Osteocyte (in vitro differentiated cells): Measurements from ENCODE around the gene GNA15. TPM values are rescaled to one million over a fixed set of nuclear protein-coding genes. Genes with fewer than 3 reads are reported as not detected.

Source experiments
- DNase-seq: peaks from one replicate; pipeline ENCODE4 v3.0.0; 2021; ENCODE audit warnings: mixed read lengths; ENCODE audit not compliant: unreplicated experiment; ENCODE audit errors: extremely low spot score
- H3K27ac Mint-ChIP-seq: one replicate; pipeline ENCODE4 v1.8.0; 2021; ENCODE audit warnings: mild to moderate bottlenecking, mixed read lengths; ENCODE audit not compliant: unreplicated experiment
- H3K27me3 Mint-ChIP-seq: one replicate; pipeline ENCODE4 v1.8.0; 2021; ENCODE audit warnings: mixed read lengths; ENCODE audit not compliant: unreplicated experiment
- H3K36me3 Mint-ChIP-seq: one replicate; pipeline ENCODE4 v1.8.0; 2021; ENCODE audit warnings: mixed read lengths; ENCODE audit not compliant: unreplicated experiment
- H3K4me1 Mint-ChIP-seq: one replicate; pipeline ENCODE4 v1.8.0; 2021; ENCODE audit warnings: mixed read lengths; ENCODE audit not compliant: unreplicated experiment
- H3K4me3 Mint-ChIP-seq: one replicate; pipeline ENCODE4 v1.8.0; 2021; ENCODE audit warnings: mild to moderate bottlenecking, moderate library complexity, mixed read lengths; ENCODE audit not compliant: unreplicated experiment
- H3K9me3 Mint-ChIP-seq: one replicate; pipeline ENCODE4 v1.8.0; 2021; ENCODE audit warnings: mixed read lengths; ENCODE audit not compliant: unreplicated experiment
- CTCF ChIP-seq: fragments of 200-600 bp; sonication (generic); IDR thresholded peaks from 2 replicates; pipeline ENCODE4 v1.5.0; 2021; ENCODE audit warnings: antibody characterized with exemption, mild to moderate bottlenecking, moderate library complexity
- total RNA-seq: library from RNA; stranded (reverse); gene quantifications from 2 replicates; pipeline ENCODE4 v1.2.1, GENCODE V29; 2021

The GNA15 gene
- total RNA-seq, 1 donor from 2014 or later = not detected

DNA sequence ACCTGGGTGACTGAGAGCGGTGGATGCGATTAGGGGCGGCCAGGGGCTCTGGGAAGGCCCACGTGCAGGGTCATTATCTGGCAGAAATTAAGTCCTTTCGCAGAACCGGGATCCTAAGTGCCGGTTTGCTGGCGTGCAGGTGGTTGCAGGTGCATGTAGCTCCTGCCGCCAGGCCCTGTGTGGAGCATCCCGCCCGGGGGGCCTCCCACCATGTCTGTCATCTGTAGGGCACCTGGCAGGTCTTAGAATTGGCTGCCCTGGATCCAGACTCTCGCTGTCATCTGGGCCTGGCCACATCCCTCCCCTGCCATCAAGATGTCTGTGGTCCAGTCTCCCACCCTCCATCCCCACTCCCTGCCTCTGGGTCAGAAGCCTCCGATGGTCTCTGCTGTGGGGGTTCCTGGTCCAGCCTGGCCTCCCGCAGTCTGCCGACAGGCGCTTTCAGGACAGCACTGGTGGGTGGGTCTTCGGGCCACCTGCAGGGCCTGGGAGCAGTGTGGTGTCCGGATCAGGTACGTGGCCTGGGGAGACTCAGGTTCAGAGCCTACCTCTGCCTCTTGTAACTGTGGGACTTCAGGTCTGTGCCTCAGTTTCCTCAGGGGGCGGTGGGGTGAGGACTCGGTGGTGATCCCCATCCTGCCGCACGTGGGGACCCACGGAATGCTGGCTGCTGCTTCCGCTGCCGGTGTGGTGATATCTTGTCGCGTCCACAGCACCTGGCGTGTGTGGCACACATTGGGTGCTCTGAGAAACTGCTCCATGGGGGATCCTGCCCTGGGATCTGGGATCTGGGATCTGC is 36.3 kb upstream of the GNA15 start:
- H3K4me1 Mint-ChIP-seq = peaks cover 53% of the 10 kb centered on the region
- no peaks in the 10 kb centered on the region for H3K9me3 Mint-ChIP-seq
- peak overlapping the region; percentile 79 for H3K27ac Mint-ChIP-seq
- H3K27me3 Mint-ChIP-seq = no peaks in the 10 kb centered on the region
- DNase-seq = no peak
- H3K36me3 Mint-ChIP-seq = no peaks in the 10 kb centered on the region
- no peak for TF ChIP-seq CTCF
- H3K4me3 Mint-ChIP-seq = peak overlapping the region; percentile 31

- Mint-ChIP-seq H3K27ac (no peak overlapping the region), H3K9me3 (no peaks in the 10 kb centered on the region), H3K4me3 (no peak overlapping the region)
Measured at GRCh38 chr19:3100331-3100730, 35.5 kb upstream of the GNA15 start.

DNA sequence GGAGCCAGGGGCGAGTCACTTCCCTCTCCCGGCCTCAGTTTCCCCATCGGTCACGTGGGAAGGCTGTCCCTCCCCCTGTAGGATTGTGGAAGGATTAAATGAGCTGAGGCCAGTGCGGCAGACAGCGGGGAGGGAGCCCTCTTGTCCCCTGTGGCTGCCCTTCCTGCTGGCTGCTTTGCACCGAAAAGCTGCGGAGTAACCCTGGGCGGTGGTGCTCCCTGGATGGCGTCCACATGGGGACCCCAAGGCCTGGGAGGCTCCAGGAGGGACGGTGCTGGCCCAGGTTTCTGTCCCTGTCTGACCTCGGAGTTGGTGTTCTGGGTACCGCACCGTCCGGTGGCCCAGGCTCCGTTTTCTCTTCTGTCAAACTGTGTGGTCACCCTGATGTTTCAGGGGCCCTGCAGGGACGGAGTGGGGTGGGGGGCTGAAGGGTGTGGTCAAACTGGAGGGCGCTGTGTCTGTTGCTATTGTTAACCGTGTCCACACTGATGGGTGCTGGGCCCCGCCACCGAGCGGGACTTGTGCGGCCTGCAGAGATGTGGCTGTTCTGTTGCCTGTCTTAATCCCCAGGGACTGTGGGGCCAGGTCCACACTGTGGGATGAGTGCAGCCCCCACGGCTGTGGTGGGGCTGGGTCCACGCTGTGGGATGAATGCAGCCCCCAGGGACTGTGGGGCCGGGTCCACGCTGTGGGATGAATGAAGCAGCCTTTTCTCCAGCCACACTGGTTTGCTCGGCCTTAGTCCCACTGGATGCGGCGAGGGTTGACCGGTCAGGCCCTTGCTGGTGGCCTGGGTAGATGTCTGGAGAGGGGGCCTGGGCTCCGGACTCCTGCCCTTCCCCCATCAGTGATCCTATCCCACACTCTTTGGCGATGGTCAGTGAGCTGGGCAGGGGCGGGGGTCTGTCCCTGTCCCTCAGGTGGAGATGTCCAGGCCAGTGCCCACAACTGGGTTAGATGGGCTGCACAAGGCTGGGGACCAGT is 34.8 kb upstream of the GNA15 start:
- no peak for DNase-seq

More at GRCh38 chr19:3100331-3100730, 35.5 kb upstream of the GNA15 start:
- TF ChIP-seq CTCF = no peak
- Mint-ChIP-seq H3K36me3 (no peaks in the 10 kb centered on the region), H3K27me3 (no peaks in the 10 kb centered on the region), H3K4me1 (peaks cover 52% of the 10 kb centered on the region)
- no peak for DNase-seq

DNA sequence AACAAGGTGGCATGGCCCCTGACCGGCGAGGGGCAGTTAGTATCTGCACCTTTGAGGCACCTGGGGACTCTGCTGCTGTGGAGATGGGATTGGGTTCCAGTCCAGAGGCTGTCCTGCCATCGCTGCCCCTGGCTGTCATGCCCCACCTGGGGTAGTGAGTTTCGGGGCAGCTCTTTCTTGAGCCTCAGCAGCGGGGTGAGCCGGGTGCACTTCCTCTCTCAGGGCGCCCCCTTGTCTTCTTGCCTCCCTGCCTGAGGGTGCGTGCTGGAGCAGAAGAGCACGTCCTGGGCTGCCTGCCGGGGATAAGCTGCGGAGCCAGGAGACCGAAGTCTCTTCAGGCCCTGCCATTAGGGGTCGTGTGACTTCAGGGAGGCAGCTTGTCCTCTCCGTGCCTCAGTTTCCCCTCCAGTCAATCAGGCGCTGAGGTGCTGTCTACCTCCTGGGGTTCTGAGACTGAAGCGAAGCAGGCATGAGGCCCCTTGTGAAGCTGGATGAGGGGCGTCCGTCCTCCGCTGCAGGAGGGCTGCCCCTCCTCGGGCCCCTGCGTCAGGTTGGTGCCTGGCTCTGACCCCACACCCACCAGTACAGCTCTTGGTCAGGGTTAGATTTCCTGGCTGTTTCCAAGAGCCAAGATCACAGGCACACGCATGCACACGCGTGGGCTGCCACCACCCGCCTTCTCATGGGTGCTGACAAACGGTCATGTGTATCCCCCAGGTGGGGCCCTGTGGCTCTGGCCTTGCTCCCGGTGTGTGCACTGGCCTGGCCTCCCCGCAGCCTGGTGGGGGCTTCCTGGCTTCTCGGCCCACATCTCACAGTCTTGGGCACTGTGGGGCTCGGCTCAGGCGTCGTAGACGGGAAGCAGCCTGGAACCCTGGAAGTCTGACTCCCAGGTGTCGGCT is 33.3 kb upstream of the GNA15 start:
- Mint-ChIP-seq H3K9me3 (no peaks in the 10 kb centered on the region), H3K27ac (no peak overlapping the region), H3K36me3 (no peaks in the 10 kb centered on the region), H3K27me3 (no peaks in the 10 kb centered on the region), H3K4me1 (peaks cover 47% of the 10 kb centered on the region), H3K4me3 (no peak overlapping the region)
- no peak for DNase-seq
- TF ChIP-seq CTCF = no peak

More for the DNA sequence above, 34.8 kb upstream of the GNA15 start:
- no peaks in the 10 kb centered on the region for H3K9me3 Mint-ChIP-seq
- TF ChIP-seq CTCF = no peak
- peaks cover 50% of the 10 kb centered on the region for H3K4me1 Mint-ChIP-seq
- no peaks in the 10 kb centered on the region for H3K36me3 Mint-ChIP-seq
- no peaks in the 10 kb centered on the region for H3K27me3 Mint-ChIP-seq
- no peak overlapping the region for H3K27ac Mint-ChIP-seq
- H3K4me3 Mint-ChIP-seq = no peak overlapping the region
